K562 (cell line): Measurements from ENCODE around the gene ZNF778. TPM values are rescaled to one million over a fixed set of nuclear protein-coding genes. Genes with fewer than 3 reads are reported as not detected.

Experiments used
- ATAC-seq: fragments of 200-7000 bp; cut with Tn5 transposase; 3 replicates; pipeline ENCODE4 v1.9.1; 2020; ENCODE audit warnings: moderate library complexity
- BruUV-seq: library from RNA; stranded (reverse); fragments of 400-500 nt; replicated peaks from 2 replicates; lab custom pipeline; 2021; lab: Mats Ljungman, UMichigan
- CTCF ChIA-PET: fragments of 300-600 bp; formaldehyde crosslinking; extraction: SDS; loops from one replicate; lab custom pipeline; 2021; ENCODE audit warnings: low intra/inter-chr PET ratio; lab: Yijun Ruan, JAX
- POLR2A ChIA-PET: fragments of 300-600, 350-650 bp; sonication (Branson Sonifier 250); formaldehyde crosslinking; extraction: SDS; loops from one replicate; lab custom pipeline; 2021; ENCODE audit warnings: antibody characterized with exemption, inconsistent platforms; lab: Yijun Ruan, JAX
- DNase-seq, 4 experiments: peaks; one replicate each; pipeline versions ENCODE4 v3.0.0 to v3.0.0-alpha.2; 2011 to 2018; ENCODE audit warnings: low spot score in 3 of 4, mixed read lengths in 3 of 4; ENCODE audit errors: extremely low read depth in 1 of 4
- FAIRE-seq: peaks from 2 replicates; lab custom pipeline; 2011; peaks lifted over from hg19 to GRCh38; lab: Jason Lieb, UNC
- H2AFZ ChIP-seq: 2 replicates; pipeline ENCODE4 v1.6.0; 2011; ENCODE audit warnings: low read depth, low read length, control low read depth, inconsistent platforms
- H3K27ac ChIP-seq: fragments of 200-600 bp; 3 replicates; pipeline ENCODE4 v1.8.0; 2011; ENCODE audit warnings: low read depth, mild to moderate bottlenecking, control low read depth, inconsistent platforms, low read length, moderate library complexity, mixed read lengths; ENCODE audit errors: extremely low read depth
- H3K27me3 ChIP-seq, 2 experiments: fragments of 300-600 bp in 1 of 2; 2 replicates in 1 of 2; 3 replicates in 1 of 2; pipeline versions ENCODE4 v1.6.0 to v1.8.0; 2011; ENCODE audit warnings: inconsistent platforms in 2 of 2, low read length in 2 of 2, mild to moderate bottlenecking in 1 of 2, mixed read lengths in 1 of 2, moderate library complexity in 1 of 2; ENCODE audit not compliant: control insufficient read depth in 2 of 2, insufficient read depth in 2 of 2
- H3K36me3 ChIP-seq: fragments of 300-600 bp; 3 replicates; pipeline ENCODE4 v1.8.0; 2011; ENCODE audit warnings: mild to moderate bottlenecking, low read length, inconsistent platforms; ENCODE audit not compliant: control insufficient read depth, insufficient read depth
- H3K4me1 ChIP-seq, 2 experiments: fragments of 200-600 bp in 1 of 2; replicated peaks in 1 of 2; 2 replicates in 1 of 2; 3 replicates in 1 of 2; pipeline versions ENCODE4 v1.5.1 to v1.8.0; 2011; ENCODE audit warnings: inconsistent platforms in 2 of 2, low read length in 2 of 2, mild to moderate bottlenecking in 1 of 2, mixed read lengths in 1 of 2, moderate library complexity in 1 of 2; ENCODE audit not compliant: control insufficient read depth in 2 of 2, insufficient read depth in 2 of 2
- H3K4me2 ChIP-seq: 2 replicates; pipeline ENCODE4 v1.6.1; 2011; ENCODE audit warnings: low read length, control low read depth, inconsistent platforms, mixed read lengths; ENCODE audit not compliant: insufficient read depth
- H3K4me3 ChIP-seq: fragments of 200-600 bp; sonication (generic), shearing (Covaris generic); 2 replicates; pipeline ENCODE4 v1.5.1; 2016; ENCODE audit warnings: control low read depth, inconsistent platforms
- H3K79me2 ChIP-seq: fragments of 200-600 bp; 3 replicates; pipeline ENCODE4 v1.8.0; 2011; ENCODE audit warnings: low read length, inconsistent platforms; ENCODE audit not compliant: control insufficient read depth, insufficient read depth
- H3K9ac ChIP-seq, 2 experiments: 2 replicates each; pipeline versions ENCODE4 v1.6.0 to v1.6.1; 2011; ENCODE audit warnings: low read depth in 2 of 2, low read length in 2 of 2, control low read depth in 1 of 2, inconsistent platforms in 1 of 2, mild to moderate bottlenecking in 1 of 2, mixed read lengths in 1 of 2; ENCODE audit not compliant: insufficient read depth in 1 of 2
- H3K9me1 ChIP-seq: one replicate; pipeline ENCODE4 v1.6.0; 2011; ENCODE audit warnings: inconsistent platforms, mild to moderate bottlenecking, low read length, moderate library complexity; ENCODE audit not compliant: control insufficient read depth, insufficient read depth
- H3K9me3 ChIP-seq: replicated peaks from 2 replicates; pipeline ENCODE4 v1.5.1; 2011; ENCODE audit warnings: low read depth, low read length, inconsistent platforms; ENCODE audit not compliant: control insufficient read depth, insufficient read depth
- H4K20me1 ChIP-seq: replicated peaks from 2 replicates; pipeline ENCODE4 v1.6.1; 2011; ENCODE audit warnings: low read length, inconsistent platforms, mixed read lengths; ENCODE audit not compliant: control insufficient read depth, insufficient read depth
- MED1 ChIP-seq: sonication (generic); formaldehyde crosslinking; IDR thresholded peaks from 2 replicates; pipeline ENCODE4 v1.8.1; 2023; ENCODE audit warnings: missing genetic modification reagents, borderline replicate concordance
- NR2C2 ChIP-seq, 2 experiments: fragments of 200-800 bp in 1 of 2; sonication (Bioruptor generic) in 1 of 2; sonication (generic) in 1 of 2; formaldehyde crosslinking in 1 of 2; IDR thresholded peaks; 2 replicates each; pipeline versions ENCODE4 v1.6.1 to v1.8.0; 2016 to 2022; ENCODE audit warnings: mild to moderate bottlenecking in 1 of 2, missing compliant biosample characterization in 1 of 2, missing genetic modification characterization in 1 of 2, missing genetic modification reagents in 1 of 2
- POLR2G ChIP-seq: fragments of 200-400 bp; formaldehyde crosslinking; IDR thresholded peaks from 2 replicates; pipeline ENCODE4 v1.6.1; 2017; ENCODE audit warnings: low read depth, mild to moderate bottlenecking, antibody characterized with exemption, low read length, moderate library complexity
- RBM22 ChIP-seq: fragments of 200-400 bp; formaldehyde crosslinking; IDR thresholded peaks from 2 replicates; pipeline ENCODE4 v1.6.1; 2018; ENCODE audit warnings: low read length, low read depth; ENCODE audit not compliant: poor library complexity, severe bottlenecking
- ZFX ChIP-seq: sonication (generic); formaldehyde crosslinking; IDR thresholded peaks from 2 replicates; pipeline ENCODE4 v1.8.0; 2022; ENCODE audit warnings: mild to moderate bottlenecking, missing genetic modification reagents, moderate library complexity
- ZNF668 ChIP-seq: fragments of 250-450 bp; sonication (Bioruptor Pico); IDR thresholded peaks from 2 replicates; pipeline ENCODE4 v1.8.0; 2022; ENCODE audit warnings: mild to moderate bottlenecking, inconsistent platforms
- WGBS: fragments of 100-300 bp; shearing (Covaris generic); methylation state at CpG from one replicate; pipeline ENCODE4 v1.1.6; 2016; ENCODE audit warnings: low coverage, mixed read lengths; ENCODE audit not compliant: insufficient coverage; ENCODE audit errors: missing lambda C conversion rate; 5-methylcytosine and 5-hydroxymethylcytosine counted together
- in situ Hi-C: fragments of 300-500 bp; cut with MboI; formaldehyde crosslinking; loops from 4 replicates; pipeline ENCODE4 v1.15.0; 2018; ENCODE audit warnings: inconsistent platforms, mixed read lengths
- intact Hi-C: fragments of 100-400 bp; cut with micrococcal nuclease; formaldehyde crosslinking; loops from 2 replicates; pipeline ENCODE4 v1.14.2; 2022
- polyA plus RNA-seq, 8 experiments: library from polyadenylated mRNA; depleted of rRNA in 4 of 8; stranded (reverse) in 5 of 8; unstranded in 3 of 8; fragments of >200 nt; fragmentation: Nextera tagmentation in 2 of 8; fragmentation: Illumina TruSeq in 1 of 8; extraction: Ambion mirVana in 2 of 8; extraction: Trizol in 1 of 8; gene quantifications; 2 replicates each; pipeline versions ENCODE4 v1.2.1 to v1.2.3, GENCODE V29; 2011 to 2014; ENCODE audit warnings: inconsistent platforms in 1 of 8, missing spikeins in 1 of 8
- total RNA-seq, 7 experiments: library from RNA; depleted of rRNA in 6 of 7; stranded (reverse); fragments of >200 nt in 6 of 7; fragmentation: Illumina TruSeq in 2 of 7; extraction: Trizol in 2 of 7; gene quantifications; 2 replicates each; pipeline versions ENCODE4 v1.2.1 to v1.2.3, GENCODE V29; 2011 to 2021; ENCODE audit warnings: low replicate concordance in 1 of 7
- TF ChIP-seq, protein P1 (sequence below), 3 experiments: IDR thresholded peaks in 2 of 3; conservative IDR thresholded peaks in 1 of 3; 2 replicates each; pipeline ENCODE4 v1.5.1; 2011 to 2012; ENCODE audit warnings: low read length in 3 of 3, mild to moderate bottlenecking in 3 of 3, control low read depth in 2 of 3, improper control_type of control experiment in 1 of 3, inconsistent platforms in 1 of 3, low read depth in 1 of 3, mixed read lengths in 1 of 3, moderate library complexity in 1 of 3; ENCODE audit not compliant: insufficient read depth in 2 of 3

Gene ZNF778
- total and polyA plus RNA-seq, 9 of the 15 experiments (the other 6 are each of a cell fraction or from before 2014, with no cell fraction given), result 0.70 to 60.6 (median 7.5) TPM

DNA sequence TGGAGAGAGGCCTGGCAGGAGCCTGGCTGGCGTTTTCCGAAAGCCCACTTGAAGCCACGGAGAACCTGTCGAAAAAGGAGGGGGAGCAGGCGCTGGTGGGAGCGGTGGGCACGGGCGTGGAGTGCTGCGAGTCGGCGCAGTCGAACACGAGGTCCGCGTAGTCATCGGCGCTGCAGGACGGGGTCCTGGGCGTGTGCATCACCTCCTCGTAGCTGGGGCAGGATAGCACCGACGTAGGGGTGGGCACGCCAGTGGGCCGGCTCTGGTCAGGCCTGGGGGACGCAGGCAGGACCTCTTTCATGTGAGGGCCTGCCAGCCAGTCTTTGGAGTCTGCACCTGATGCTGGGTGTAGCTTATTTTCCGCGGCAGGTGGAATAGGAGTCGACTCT is 63.7 kb downstream of the ZNF778 start:
- Histone ChIP-seq H3K36me3 (peaks cover 88% of the 10 kb centered on the region), H3K4me1 (peaks cover 0 to 14% of the 10 kb centered on the region in 2 experiments; a peak in 1 of 5 replicates)
- in situ Hi-C loops, result no loop called here
- FAIRE-seq (no peak), DNase-seq (no peak)
- intact Hi-C loops, result no loop called here
- POLR2A ChIA-PET, result interaction anchor here (1.0 kb wide), 1 partner anchor 15 kb away, joined by 3 read pairs; no protein-coding TSS in a partner anchor
- TF ChIP-seq ZFX (CRISPR knock-in tag) (no peak), ZNF668 (CRISPR knock-in tag) (no peak), RBM22 (peak; percentile 94), MED1 (no peak), POLR2G (peak; percentile 62), NR2C2 (CRISPR knock-in tag; IDR thresholded peaks at IDR 0.05) (no peak), NR2C2 (tag; IDR thresholded peaks at IDR 0.05) (no peak)
- TF ChIP-seq, protein P1, sequence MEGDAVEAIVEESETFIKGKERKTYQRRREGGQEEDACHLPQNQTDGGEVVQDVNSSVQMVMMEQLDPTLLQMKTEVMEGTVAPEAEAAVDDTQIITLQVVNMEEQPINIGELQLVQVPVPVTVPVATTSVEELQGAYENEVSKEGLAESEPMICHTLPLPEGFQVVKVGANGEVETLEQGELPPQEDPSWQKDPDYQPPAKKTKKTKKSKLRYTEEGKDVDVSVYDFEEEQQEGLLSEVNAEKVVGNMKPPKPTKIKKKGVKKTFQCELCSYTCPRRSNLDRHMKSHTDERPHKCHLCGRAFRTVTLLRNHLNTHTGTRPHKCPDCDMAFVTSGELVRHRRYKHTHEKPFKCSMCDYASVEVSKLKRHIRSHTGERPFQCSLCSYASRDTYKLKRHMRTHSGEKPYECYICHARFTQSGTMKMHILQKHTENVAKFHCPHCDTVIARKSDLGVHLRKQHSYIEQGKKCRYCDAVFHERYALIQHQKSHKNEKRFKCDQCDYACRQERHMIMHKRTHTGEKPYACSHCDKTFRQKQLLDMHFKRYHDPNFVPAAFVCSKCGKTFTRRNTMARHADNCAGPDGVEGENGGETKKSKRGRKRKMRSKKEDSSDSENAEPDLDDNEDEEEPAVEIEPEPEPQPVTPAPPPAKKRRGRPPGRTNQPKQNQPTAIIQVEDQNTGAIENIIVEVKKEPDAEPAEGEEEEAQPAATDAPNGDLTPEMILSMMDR (IDR thresholded peaks at IDR 0.05 in 2 of 3, conservative IDR thresholded peaks at IDR 0.05 in 1 of 3; ENCODE audit: insufficient read depth in 2 of 3, low read depth in 1 of 3, low read length in 3 of 3), result no peak
- TF ChIP-seq, all 486 proteins: peak for 2
- Histone ChIP-seq H2AFZ (no peak overlapping the region), H3K9me3 (peaks cover 11% of the 10 kb centered on the region), H3K27me3 (no peaks in the 10 kb centered on the region), H4K20me1 (no peaks in the 10 kb centered on the region), H3K9me1 (no peaks in the 10 kb centered on the region), H3K27ac (no peak overlapping the region), H3K4me3 (no peak overlapping the region), H3K79me2 (no peaks in the 10 kb centered on the region), H3K4me2 (no peak overlapping the region), H3K9ac (no peak overlapping the region; a peak in 1 of 4 replicates)
- ATAC-seq, result no peak
- CTCF ChIA-PET, result no interaction called here
- 100% methylated on average over 6 of the region's 28 CpGs for WGBS
- no TSS peak for BruUV-seq
